Suppressor macrophage (primary cell): ENCODE measurements around the gene NYAP1.
"Not testable (repeated sequence)": the region's sequence is repeated elsewhere in the genome, so short reads cannot be mapped to it uniquely, and the experiment has no call there.

Experiments
- DNase-seq, 4 experiments: peaks; one replicate each; pipeline ENCODE4 v3.0.0-alpha.2; 2020 to 2022

Gene NYAP1

DNA sequence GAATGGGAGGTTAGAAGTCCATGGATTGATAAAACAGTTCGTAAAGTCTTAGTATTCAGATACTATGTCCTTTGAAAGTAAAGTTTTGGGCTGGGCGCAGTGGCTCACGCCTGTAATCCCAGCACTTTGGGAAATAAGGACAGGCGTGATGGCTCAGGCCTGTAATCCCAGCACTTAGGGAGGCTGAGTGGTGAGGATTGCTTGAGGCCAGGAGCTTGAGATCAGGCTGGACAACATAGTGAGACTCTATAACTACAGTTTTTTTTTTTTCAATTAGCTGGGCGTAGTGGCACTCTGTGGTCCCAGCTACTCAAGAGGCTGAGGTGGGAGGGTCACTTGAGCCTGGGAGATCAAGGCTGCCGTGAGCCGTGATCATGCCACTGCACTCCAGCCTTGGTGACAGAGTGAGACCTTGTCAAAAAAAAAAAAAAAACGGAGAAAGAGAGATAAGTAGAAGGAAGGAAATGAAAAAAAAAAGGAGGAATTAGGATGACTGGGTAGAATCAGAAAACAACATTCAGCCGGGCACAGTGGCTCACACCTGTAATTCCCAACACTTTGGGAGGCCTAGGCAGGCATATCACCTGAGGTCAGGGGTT, 29.6 kb downstream of the NYAP1 start:
- DNase-seq = no peak

DNA sequence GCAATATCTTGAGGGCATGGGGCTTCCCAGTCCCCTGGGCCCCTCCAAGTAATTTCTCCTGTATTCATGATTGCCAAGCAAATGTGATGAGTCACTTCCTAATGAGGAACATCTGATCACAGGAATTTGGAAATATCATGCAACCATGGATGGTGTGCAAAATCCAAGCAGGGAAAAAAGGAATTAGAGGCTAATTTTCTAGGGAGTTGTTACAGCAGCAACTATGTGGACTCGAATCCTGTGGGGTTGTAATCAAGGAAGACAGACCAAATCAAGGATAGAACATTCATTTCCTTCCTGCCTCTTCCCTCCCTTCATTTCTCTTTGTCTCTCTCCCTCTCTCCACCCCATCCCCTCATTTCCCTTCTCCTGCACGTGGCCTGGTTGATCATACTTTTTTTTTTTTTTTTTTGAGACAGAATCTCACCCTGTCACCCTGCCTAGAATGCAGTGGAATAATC, 31.4 kb downstream of the NYAP1 start:
- peak; percentile 6 to 49 (median 27) for DNase-seq

DNA sequence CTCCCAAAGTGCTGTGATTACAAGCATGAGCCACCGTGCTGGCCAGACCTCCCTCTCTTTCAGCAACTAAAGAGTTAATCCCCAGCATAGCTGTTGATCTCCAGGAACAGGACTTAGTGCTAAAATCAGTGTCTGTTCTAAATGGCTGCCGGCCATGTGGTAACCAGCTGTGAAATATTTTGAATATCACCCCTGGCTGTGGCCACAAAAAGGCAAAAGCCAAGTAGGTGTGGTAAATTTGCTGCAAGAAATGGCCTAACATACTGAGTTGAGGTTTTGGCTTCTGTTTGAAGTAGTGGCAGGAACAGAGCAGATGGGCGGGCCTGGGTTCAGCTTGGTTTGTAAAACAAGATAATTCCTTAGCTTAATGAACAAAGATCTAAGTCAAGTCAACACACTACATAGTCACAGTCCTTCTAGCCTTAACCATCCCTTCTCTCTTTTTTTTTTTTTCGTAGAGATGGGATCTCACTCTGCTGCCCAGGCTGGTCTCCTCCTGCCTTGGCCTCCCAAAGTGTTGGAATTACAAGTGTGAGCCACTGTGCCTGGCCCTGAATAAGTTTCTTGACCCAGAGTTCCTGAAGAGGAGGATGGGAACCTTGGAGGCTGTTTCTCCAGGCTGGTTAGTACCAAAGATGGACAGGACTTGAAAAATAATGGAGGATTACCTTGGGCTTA, 32.5 kb downstream of the NYAP1 start:
- no peak for DNase-seq

DNA sequence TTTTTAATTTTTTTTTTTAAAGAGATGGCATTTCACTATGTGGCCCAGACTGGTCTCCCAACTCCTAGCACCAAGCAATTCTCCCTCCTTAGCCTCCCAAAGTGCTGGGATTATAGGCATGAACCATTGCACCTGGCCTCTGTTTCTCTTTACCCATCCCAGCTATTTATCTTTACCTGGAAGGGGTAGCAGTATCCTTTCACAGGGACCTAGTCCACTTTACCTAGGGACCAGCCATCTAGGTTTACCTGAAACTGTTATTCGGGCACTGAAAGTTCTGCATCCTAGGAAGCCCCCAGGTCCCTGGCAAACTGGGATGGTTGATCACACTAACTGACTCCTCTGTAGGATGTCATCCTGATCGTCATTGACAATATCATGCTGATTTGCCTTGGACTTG, 33.6 kb downstream of the NYAP1 start:
- DNase-seq = no peak

DNA sequence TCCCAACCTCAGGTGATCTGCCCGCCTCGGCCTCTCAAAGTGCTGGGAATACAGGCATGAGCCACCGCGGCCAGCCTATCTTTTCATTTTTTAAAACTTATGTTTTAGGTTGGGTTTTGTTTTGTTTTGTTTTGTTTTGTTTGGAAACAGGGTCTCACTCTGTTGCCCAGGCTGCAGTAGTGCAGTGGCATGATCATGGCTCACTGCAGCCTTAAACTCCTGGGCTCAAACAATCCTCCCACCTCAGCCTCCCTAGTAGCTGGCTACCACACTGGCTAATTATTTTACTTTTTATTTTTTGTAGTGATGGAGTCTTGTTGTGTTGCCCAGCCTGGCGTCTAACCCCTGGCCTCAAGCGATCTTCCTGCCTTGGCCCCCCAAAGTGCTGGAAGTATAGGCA, 35.9 kb downstream of the NYAP1 start:
- no peak for DNase-seq

DNA sequence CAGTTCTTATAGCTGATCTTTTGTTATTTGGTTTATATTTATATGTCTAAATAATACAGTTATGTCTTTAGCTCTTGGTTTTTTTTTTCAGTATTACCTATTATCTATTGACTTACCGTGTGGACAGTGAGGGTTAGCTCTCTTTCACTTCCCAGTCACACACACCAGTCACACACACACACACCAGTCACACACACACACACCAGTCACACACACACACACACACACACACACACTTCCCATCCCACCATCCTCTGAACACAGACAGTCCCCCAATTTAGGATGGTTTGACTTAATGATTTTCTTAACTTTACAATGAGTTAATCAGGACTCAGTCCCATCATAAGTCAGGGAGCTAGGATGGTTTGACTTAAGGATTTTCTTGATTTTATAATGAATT, 36.4 kb downstream of the NYAP1 start:
- no peak for DNase-seq

DNA sequence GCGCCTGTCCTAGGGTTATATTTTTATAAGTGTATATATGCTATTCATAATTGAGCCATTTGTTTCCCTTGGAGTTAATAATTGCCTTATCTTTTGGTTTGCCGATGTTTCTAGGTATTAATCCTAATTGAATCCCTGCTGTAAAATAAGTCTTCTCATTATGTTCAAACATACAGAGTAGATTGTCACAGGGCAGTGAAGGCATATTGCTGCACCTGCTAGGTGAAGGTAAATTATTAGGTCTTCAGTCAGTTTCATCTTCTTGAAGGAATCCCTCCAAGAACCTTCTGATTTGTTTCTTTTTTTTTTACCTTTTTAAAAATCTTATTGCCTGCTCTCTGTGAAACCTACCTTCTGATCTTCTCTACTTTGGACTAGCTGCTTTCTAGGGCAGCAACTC, 37.3 kb downstream of the NYAP1 start:
- DNase-seq = no peak

DNA sequence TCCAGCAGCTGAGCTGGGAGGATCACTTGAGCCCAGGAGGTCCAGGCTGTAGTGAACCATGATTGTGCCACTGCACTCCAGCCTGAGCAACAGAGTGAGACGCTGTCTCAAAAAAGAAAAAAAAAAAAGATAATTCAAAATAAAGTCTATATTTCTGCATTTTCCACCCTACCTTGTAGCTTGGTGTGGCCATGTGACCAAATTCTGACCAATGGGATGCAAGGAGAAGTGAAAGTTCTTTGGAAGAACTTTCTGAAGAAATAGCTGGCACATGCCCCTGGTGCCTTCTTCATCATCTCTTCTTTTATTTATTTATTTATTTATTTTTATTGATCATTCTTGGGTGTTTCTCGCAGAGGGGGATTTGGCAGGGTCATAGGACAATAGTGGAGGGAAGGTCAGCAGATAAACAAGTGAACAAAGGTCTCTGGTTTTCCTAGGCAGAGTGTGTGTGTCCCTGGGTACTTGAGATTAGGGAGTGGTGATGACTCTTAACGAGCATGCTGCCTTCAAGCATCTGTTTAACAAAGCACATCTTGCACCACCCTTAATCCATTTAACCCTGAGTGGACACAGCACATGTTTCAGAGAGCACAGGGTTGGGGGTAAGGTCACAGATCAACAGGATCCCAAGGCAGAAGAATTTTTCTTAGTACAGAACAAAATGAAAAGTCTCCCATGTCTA, 38.3 kb downstream of the NYAP1 start:
- peak; percentile 44 to 77 (median 68) for DNase-seq

DNA sequence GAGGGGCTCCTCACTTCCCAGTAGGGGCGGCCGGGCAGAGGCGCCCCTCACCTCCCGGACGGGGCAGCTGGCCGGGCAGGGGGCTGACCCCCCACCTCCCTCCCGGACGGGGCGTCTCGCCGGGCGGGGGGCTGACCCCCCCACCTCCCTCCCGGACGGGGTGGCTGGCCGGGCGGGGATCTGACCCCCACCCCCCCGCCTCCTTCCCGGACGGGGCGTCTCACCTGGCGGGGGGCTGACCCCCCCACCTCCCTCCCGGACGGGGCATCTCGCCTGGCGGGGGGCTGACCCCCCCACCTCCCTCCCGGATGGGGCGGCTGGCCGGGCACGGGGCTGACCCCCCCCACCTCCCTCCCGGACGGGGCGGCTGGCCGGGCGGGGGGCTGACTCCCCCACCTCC, 39.5 kb downstream of the NYAP1 start:
- not testable (repeated sequence) for DNase-seq

DNA sequence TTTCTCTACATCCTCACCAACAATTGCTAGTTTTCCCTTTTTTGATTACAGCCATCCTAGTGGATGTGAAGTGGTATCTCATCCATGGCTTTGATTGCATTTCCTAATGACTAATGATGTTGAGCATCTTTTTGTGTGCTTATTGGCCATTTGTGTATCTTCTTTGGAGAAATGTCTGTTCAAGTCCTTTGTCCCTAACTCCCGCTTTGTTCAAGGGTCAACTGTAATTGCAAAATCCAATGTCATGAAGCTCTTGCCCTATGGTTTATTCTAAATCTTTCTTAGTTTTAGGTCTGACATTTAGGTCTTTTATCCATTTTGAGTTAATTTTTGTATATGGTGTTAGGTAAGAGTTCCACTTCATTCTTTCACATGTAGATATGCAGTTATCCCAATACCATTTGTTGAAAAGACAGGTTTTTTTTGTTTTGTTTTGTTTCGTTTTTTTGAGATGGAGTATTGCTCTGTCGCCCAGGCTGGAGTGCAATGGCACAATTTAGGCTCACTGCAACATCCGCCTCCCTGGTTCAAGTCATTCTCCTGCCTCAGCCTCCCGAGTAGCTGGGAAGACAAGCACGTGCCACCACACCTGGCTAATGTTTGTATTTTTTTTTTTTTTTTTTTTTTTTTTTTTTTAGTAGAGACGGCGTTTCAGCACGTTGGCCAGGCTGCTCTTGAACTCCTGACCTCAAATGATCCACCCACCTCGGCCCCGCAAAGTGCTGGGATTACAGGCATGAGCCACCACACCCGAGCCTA, 44.6 kb downstream of the NYAP1 start:
- not testable (repeated sequence) for DNase-seq

DNA sequence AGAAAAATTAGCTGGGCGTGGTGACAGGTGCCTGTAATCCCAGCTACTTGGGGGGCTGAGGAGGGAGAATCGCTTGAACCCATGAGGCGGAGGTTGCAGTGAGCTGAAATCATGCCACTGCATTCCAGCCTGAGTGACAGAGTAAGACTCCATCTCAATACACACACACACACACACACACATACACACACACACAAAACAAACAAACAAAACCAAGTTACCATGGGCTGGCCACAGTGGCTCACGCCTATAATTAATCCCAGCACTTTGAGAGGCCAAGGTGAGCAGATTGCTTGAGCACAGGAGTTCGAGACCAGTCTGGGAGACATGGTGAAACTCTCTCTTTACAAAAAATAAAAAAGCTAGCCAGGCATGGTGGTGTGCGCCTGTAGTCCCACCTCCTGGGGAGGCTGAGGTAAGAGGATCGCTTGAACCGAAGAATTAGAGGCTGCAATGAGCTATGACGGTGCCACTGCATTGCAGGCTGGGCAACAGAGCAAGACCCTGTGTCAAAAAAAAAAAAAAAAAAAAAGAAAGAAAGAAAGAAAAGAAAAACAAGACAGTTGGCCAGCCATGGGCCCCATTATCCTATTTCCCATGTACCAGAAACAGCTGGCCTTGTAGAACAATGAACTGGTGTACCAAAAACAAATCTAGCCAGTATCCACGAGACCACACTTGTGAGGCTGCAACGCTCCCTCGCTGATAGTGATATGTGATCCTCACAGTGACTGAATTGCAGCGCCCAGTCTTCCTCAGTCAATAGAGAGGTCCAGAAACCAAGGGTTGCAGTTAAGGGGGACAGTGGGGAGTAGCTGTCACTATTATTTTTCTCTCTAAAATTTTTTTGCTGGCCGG, 48.7 kb downstream of the NYAP1 start:
- DNase-seq = no peak

DNA sequence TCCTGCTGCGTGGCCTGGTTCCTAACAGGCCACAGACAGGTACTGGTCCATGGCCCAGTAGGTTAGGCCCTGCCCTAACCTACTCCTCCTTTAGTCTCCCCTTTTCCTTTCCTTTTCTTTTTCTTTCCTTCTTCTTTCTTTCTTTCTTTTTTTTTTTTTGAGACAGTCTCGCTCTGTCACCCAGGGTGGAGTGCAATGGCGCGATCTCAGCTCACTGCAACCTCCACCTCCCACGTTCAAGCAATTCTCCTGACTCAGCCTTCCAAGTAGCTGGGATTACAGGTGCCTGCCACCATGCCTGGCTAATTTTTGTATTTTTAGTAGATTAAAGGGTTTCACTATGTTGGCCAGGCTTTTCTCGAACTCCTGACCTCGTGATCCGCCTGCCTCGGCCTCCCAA, 52.3 kb downstream of the NYAP1 start:
- not testable (repeated sequence) for DNase-seq

DNA sequence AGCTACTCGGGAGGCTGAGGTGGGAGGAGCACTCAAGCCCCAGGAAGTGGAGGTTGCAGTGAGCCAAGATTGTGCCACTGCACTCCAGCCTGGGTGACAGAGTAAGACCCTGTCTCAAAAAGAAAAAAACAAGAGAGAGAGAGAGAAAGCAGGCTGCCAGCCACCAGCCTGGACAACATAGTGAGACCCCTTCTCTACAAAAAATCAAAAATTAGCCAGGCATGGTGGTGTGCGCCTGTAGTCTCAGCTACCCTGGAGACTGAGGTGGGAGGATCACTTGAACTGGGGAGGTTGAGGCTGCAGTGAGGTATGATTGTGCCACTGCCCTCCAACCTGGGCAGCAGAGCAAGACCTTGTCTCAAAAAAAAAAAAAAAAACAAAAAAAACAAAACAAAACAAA, 53.0 kb downstream of the NYAP1 start:
- DNase-seq = not testable (repeated sequence)

DNA sequence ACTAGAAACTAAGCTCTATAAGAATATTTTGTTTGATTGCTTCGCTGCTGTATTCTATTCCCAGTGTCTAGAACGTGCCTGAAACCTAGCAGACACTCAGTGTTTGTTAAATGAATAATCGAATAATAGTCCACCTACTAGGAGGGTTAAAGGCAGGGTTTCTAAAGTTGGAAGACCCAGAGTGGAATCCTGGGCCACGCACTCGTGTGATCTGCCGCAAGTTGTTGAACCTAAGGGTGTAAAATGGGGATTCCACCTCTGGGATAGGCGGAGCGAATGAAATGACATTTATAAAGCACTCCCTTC, 54.6 kb downstream of the NYAP1 start:
- no peak for DNase-seq

DNA sequence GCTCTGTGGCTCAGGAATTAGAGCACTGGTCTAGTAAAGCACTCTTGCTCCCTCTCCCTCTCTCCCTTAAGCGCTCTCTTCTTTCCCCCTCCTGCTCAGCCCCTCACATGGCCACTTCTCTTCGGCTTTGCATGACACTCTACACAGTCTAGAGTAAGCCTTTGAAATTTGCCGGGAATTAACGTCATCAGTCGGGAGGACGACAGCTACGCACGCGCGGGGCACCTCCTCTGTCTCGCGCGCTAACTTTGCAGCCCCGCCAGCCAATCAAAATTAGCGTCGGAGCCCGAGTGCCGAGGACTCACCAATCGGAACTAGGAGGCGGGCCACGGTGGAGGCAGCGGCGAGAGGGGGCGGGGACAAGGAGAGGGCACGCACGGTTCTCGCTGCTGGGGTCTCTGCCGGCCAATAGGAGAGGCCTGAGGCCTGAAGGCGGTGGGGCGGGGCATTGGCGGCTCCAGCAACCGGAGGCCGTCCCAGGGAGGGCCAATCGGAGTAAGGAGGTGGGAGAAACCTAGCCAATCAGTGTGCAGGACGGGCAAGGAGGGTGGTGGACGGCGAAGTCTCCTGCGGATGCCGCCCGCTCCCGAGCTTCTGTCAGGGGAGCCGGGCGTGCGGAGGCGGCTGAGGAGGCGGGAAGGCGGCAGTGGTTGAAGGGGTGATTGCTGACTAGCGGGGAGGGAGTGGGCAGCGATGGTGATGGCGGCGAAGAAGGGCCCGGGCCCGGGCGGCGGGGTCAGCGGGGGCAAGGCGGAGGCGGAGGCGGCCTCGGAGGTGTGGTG, 55.1 kb downstream of the NYAP1 start, which contains the start of gene AGFG2:
Gene AGFG2 (plus strand): TSS at position 550 of the 782 bp plus-strand sequence. CDS start 144 bp downstream, at position 694.
- DNase-seq = peak; percentile 100

DNA sequence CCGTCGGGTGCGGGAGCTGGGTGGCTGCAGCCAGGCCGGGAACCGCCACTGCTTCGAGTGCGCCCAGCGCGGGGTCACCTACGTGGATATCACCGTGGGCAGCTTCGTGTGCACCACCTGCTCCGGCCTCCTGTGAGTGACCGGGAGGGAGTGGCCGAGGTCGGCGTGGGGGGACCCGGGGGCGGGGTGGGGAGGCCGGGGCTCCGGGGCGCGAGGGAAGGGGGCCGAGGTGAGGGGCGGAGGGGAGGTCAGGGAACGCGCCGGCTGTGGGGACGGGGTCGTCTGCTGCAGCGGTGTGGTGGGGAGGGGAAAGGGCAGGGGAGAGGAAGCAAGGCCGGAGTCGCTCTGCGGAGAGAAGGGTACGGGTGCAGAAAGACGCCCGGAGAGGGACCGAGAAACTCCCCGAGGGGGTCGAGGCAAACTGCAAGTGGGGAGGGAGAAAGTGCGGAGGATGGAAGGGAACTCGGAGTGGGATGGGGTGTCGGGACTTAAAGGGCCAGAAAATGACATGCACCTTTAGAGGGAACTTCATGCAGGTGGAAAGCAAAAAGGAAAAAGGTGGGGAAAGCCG, 55.8 kb downstream of the NYAP1 start:
- peak in 1 of 4 experiments; percentile 32 for DNase-seq

DNA sequence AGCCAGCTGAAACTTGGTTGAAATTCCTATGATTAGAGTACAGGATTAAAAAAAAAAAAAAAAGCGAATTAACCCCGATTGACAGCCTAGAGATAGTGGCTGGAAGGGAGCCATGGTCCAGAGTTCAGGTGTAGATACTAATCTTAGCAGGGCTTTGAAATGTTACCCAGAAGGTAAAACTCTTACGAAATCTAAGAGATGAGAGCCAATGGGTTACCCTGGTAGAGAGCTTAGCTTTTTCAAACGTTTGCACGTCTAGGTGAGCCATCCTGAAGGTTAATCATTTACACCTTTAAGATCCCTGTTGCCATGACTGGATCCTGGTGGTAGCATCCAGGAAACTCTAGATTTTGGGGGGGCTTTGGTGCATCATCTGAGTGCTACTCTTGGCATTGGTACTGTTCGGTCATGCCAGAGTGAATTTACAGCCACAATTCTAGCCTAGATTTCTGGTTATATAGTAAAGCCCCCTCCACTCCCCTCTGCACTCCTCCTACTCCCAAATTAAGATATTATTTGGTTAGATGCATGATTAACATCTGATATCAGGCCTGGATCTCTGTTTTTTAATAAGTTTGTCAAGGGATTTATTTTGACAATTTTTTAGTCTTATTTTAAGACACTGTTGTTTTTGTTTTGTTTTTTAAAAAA, 56.5 kb downstream of the NYAP1 start:
- no peak for DNase-seq

DNA sequence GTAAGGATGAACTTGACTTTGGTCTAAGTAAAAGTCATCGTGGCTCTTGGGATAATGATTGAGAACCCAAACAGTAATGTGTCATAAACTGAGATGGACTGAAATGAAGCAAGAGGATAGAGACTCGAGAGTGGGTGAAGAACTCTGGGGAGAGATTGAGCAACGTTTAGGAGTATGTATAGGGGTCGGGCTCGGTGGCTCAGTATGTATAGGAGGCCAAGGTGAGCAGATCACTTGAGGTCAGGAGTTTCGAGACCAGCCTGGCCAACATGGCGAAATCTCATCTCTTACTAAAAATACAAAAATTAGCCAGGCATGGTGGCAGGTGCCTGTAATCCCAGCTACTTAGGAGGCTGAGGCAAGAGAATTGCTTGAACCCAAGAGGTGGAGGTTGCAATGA, 57.6 kb downstream of the NYAP1 start:
- peak in 3 of 4 experiments; percentile 10 to 46 (median 36) for DNase-seq

DNA sequence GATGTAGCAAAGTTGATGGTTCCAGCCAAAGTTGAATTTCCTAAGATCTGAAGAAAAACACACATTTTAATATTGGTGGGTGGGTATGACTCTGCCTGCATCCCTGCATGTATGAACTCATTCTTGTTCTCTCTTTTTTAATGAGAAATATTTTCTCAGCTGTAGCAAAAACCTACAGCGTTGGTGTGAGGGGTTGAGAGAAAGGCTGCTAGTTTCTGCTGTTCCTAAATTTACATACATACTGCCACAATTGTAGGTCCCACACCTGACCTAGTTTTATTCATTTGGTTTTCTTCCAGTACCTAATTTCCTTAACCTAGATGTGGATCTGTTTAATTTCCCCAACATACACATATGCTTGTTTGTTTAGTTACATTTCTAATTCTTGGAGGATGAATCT, 59.9 kb downstream of the NYAP1 start:
- no peak for DNase-seq

DNA sequence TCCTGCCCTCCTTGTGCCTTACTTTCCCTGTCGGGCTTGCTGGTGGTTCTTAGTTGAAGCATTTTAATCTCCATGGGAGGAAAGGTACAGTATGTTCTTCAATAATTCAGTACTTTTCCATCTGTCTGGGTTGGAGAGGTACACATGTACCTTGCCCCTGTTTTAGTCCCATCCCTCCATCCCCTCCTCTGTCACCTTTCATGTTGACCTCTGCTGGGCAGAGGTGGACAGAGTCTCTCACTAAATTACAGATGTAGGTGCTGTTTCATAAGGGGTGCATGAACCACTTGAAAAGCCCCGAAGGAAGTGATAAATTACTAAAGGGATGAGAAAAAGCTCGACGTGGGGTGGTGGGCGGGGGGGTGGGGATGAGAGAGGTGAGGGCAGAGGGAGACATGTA, 60.7 kb downstream of the NYAP1 start:
- DNase-seq = no peak
